CD4-positive, alpha-beta T cell treated with Interleukin-10 for 1 hour (primary cell): Measurements from ENCODE around the gene PTDSS2.
"Not testable (repeated sequence)": the region's sequence is repeated elsewhere in the genome, so short reads cannot be mapped to it uniquely, and the experiment has no call there.

ENCODE experiments used
- DNase-seq: peaks from one replicate; pipeline ENCODE4 v3.0.0-alpha.2; 2020

Gene PTDSS2

GRCh38 chr11:452203-452744 is 2.2 kb downstream of the PTDSS2 start:
- no peak for DNase-seq

- no peak for DNase-seq
Observed at GRCh38 chr11:452916-453527, 2.9 kb downstream of the PTDSS2 start.

DNA sequence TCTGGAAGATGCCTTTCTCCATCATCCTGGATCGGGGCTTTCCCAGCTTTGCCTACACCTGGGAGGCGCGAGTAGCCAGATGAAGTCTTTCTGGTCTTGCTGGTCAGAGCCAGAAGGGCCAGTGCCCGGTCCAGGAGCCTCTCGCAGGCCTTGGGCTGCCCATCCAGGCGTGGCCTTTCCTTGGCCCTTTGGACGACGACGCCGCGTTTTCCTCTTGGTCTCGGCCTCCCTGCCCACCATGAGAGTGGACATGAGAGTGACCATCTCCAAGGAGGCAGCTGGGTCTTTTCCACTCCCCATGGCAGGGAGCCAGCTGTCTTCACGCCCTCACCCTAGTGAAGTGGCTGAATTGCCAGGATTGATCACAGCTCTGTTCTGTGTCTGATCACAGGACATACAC is 3.5 kb downstream of the PTDSS2 start:
- no peak for DNase-seq

DNA sequence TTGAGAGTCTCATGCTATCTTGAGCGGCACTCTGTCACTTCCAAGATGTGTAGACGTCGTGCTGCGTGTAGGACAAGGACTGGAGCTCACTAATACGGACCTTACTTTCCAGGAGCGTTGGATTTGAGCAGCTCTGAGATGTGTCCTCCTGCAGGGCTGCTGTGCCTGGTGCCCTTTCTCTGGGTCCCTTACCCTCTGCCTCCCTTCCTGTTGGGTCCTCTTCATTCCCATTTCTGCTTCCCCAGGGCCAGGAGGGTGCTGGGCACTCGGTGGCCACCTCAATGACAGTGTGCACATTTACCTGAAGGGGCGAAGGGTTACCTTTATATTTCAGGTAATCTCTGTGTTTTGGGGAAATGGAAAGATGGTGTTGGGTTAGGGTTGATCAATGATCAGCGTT is 4.0 kb downstream of the PTDSS2 start:
- no peak for DNase-seq

- DNase-seq, result no peak
Observed at GRCh38 chr11:454801-455565, 4.9 kb downstream of the PTDSS2 start.

- no peak for DNase-seq
Observed at GRCh38 chr11:455566-456147, 5.6 kb downstream of the PTDSS2 start.

- peak; percentile 51 for DNase-seq
Observed at GRCh38 chr11:456533-456932, 6.5 kb downstream of the PTDSS2 start.

DNA sequence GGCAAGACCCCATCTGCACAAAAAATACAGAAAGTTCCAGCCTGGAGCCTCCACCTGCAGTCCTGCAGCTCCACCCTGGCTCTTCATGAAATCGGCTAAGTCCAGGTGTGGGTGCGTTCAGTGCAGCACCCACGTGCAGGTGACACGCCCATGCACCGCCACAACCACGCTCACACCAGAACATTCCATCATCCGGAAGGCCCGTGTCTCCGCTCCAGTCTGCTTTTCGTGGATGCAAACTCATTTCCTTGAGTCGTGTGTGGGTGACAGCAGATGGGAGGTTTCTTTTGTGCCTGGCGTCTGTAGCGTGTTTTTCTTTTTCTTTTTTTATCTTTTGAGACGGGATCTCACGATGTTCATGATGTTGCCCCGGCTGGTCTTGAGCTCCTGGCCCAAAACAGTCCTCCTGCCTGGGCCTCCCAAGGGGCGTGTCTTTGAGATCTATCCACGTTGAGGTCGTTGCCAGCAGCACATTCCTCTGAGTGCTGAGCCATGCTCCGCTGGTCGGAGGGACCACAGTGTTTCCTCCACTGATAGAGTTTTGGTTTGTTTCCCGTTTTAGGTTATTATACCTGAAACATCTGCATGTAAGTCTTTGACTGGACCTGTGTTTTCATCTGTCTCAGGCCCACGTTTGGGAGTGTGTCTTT is 7.2 kb downstream of the PTDSS2 start:
- no peak for DNase-seq

DNA sequence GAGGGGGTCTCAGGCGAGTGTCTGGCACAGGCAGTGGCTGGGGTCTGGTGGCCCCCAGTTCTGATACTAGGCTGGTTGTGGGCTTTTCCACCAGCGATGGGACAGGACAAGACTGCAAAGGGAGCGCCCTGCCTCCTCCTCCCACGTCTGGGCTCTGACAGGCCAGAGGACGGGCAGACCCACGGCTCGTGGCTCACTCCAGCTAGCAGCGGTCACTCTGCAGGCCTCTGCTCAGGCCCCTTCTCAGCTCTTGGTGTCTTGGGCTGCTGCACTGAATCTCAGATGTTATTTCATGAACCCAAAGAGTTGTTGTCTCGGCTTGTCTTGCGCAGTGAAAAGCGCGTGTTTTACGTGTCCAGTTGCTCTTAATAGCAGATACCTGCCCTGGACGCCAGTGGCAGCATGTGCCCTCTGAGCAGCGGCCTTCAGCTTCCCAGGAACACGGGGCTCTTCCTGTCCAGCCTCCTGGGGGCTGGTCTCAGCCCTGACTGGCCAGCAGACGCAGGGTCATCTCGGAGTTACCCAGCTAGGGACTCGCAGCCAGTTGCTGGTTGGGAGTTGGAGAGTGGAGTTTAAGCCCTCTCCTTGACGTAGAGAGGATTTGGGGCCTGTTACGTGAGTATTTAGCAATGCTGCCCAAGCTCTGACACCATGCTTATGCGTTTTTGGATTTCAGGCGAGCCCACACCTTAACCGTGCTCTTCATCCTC is 9.6 kb downstream of the PTDSS2 start:
- no peak for DNase-seq

- DNase-seq, result no peak
Observed at GRCh38 chr11:460331-461199, 10.5 kb downstream of the PTDSS2 start.

- DNase-seq, result no peak
Observed at GRCh38 chr11:461626-462025, 11.5 kb downstream of the PTDSS2 start.

DNA sequence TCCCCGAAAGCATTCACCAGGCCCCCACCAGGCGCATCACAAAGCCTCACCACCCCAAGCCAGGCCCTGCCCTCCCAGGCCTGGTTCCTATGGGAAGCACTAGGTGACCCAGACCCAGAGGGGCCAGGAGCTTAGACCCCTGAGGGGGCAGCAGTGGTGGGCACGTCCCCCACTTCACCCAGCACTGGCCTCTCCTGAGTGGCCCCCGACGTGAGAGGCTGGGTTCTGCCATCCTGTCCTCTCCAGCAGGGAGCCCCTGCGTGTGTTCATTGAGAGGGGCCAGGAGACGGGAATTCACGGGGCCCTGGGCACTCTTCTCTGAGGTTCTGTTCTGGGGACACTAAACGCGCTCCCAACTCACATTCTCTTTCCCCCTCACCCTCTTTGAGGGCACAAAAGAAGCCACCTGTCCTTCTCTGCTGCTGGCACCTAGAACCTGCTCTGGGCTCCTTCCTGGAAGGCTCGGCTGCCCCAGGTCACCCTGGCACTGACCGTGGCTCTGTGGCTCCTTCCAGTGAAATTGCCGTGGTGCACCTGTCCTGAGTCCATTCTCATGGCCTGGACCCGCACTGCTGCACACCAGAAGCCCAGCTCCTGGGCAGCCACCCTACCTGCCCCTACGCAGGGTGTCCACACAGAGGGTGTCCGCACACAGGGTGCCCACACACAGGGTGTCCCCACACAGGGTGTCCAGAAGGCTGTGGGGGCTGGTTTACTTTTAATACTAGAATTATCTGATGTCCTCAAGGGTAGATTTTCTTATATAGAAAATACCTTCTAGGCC is 12.2 kb downstream of the PTDSS2 start:
- no peak for DNase-seq

DNA sequence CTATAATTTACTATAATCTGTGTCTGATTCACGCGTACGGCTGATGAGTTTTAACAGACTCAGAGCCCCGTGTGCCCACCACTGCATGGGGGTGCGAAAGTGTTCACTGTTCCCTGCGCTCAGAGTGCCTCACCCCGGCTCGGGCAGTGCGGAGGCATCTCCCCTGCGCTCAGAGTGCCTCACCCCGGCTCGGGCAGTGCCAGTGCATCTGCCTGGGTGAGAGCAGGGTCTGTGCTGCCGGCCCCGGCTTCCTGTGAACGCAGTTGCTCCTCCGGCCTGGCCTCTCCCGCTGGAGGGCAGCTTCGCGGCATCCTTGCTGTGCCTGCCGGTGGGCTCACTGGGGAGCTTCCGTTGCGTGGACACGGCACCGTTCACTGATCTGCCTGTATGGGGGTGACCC is 14.2 kb downstream of the PTDSS2 start:
- no peak for DNase-seq

GRCh38 chr11:465896-466530 is 15.9 kb downstream of the PTDSS2 start:
- DNase-seq, result no peak

GRCh38 chr11:468036-468435 is 18.0 kb downstream of the PTDSS2 start:
- DNase-seq, result no peak

DNA sequence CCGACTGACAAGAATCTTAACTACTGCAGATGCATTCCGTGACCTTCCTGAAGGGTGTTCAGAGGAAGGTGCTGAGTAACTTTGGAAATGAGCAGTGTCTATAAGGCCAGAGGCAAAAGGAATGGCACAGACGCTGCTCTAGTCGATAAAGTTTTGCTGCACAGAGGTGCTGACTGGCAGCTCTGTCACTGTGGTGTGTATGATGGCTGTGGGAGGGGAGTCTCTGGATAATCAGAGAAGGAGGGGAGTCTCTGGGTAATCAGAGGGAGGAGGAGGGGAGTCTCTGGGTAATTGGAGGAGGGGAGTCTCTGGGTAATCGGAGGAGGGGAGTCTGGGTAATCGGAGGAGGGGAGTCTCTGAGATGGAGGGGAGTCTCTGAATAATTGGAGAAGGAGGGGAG is 18.4 kb downstream of the PTDSS2 start:
- DNase-seq, result no peak

DNA sequence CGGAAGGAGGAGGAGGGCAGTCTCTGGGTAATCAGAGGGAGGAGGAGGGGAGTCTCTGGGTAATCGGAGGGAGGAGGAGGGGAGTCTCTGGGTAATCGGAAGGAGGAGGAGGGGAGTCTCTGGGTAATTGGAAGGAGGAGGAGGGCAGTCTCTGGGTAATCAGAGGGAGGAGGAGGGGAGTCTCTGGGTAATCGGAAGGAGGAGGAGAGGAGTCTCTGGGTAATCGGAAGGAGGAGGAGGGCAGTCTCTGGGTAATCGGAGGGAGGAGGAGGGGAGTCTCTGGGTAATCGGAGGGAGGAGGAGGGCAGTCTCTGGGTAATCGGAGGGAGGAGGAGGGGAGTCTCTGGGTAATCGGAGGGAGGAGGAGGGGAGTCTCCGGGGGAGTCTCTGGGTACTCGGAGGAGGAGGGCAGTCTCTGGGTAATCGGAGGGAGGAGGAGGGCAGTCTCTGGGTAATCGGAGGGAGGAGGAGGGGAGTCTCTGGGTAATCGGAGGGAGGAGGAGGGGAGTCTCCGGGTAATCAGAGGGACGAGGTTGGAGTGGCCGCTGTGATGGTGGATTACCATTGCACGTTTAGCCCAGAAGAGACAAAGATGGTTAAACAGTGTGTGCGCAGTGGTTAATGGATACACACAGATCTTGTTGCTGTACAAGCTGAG is 19.1 kb downstream of the PTDSS2 start:
- not testable (repeated sequence) for DNase-seq

DNA sequence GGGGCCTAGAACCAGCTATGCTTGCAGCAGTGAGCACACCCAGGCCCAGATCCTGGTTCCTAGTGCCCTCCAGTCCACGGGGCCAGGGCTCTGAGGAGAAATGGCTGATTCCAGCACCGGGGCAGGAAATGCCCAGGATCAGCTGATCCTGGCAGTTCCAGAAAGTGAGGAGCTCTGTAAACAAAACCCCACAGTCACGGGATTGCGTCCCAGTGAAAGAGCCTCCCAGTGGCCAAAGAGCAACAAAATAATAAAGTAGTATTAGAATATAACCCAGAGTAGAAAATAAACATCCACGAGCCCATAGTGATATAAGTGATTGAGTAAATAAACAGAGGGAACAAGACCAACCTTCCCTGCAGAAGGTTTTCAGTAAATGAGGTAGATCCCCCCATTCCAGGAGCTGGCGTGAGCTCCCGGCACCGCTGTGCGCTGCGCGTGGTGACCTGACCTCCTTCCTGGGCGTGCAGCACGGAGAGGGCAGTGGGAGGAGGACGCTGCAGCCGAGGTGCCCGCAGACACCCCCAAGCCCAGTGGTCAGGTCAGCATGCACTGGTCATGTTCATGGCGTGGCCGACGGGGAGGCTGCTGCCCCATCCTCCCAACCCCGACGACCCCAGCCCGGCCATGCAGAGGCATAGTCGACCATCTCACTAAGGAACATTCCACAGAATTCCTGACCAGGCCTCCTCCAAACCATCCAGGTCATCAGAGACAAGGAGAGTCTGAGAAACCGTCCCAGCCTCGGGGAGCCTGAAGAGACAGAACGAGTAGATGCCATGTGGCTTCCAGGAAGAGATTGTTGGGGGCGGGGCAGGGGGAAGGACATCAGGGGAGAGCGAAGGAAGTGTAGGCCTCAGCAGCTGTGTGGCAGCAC is 19.8 kb downstream of the PTDSS2 start:
- DNase-seq, result no peak
